ENCODE data around the gene CDH23. TPM values are rescaled to one million over a fixed set of nuclear protein-coding genes. Genes with fewer than 3 reads are reported as not detected.

The CDH23 gene
- total RNA-seq, 1 donor: 0.36 TPM

DNA sequence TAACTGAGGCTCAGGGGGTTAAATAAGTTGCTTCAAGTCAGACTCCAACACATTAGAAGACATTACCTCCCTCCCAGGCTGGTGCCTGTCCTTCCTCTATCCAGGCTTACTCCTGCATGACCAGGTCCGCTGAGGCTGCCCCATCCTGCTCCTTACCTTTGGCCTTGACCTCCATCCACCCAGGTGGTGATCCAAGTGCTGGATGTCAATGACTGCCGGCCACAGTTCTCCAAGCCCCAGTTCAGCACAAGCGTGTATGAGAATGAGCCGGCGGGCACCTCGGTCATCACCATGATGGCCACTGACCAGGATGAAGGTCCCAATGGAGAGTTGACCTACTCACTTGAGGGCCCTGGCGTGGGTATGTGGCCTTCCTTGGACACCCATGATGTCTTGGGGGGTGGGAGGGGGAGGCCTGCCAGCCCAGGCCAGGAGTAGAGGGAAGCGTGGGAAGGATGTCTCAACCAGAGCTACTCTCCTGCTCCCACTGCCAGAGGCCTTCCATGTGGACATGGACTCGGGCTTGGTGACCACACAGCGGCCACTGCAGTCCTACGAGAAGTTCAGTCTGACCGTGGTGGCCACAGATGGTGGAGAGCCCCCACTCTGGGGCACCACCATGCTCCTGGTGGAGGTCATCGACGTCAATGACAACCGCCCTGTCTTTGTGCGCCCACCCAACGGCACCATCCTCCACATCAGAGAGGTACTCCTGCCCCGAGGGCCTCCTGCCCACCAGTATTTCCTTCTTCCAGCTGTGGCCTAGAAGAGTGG lies 406.2 kb downstream of the CDH23 start:
- Histone ChIP-seq H3K27ac (ENCODE audit: low read depth, low read length) (no peak overlapping the region), H3K9me3 (ENCODE audit: low read depth, low read length) (no peaks in the 10 kb centered on the region), H3K4me3 (ENCODE audit: insufficient read depth, low read length) (no peak overlapping the region), H2AFZ (ENCODE audit: low read length) (no peak overlapping the region), H3K4me2 (ENCODE audit: insufficient read depth, low read length) (no peak overlapping the region), H3K36me3 (ENCODE audit: insufficient read depth, low read length) (no peaks in the 10 kb centered on the region), H3K79me2 (ENCODE audit: insufficient read depth, low read length) (no peaks in the 10 kb centered on the region), H4K20me1 (ENCODE audit: insufficient read depth, low read length) (no peaks in the 10 kb centered on the region), H3K4me1 (ENCODE audit: insufficient read depth, low read length) (no peaks in the 10 kb centered on the region), H3K27me3 (ENCODE audit: insufficient read depth, low read length) (peaks cover 17% of the 10 kb centered on the region)
- DNase-seq (ENCODE audit: insufficient read length, low spot score, missing footprints): peak; percentile 15
- TF ChIP-seq, protein P1, sequence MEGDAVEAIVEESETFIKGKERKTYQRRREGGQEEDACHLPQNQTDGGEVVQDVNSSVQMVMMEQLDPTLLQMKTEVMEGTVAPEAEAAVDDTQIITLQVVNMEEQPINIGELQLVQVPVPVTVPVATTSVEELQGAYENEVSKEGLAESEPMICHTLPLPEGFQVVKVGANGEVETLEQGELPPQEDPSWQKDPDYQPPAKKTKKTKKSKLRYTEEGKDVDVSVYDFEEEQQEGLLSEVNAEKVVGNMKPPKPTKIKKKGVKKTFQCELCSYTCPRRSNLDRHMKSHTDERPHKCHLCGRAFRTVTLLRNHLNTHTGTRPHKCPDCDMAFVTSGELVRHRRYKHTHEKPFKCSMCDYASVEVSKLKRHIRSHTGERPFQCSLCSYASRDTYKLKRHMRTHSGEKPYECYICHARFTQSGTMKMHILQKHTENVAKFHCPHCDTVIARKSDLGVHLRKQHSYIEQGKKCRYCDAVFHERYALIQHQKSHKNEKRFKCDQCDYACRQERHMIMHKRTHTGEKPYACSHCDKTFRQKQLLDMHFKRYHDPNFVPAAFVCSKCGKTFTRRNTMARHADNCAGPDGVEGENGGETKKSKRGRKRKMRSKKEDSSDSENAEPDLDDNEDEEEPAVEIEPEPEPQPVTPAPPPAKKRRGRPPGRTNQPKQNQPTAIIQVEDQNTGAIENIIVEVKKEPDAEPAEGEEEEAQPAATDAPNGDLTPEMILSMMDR (IDR thresholded peaks at IDR 0.05; ENCODE audit: extremely low read depth, low read depth, low read length): no peak

DNA sequence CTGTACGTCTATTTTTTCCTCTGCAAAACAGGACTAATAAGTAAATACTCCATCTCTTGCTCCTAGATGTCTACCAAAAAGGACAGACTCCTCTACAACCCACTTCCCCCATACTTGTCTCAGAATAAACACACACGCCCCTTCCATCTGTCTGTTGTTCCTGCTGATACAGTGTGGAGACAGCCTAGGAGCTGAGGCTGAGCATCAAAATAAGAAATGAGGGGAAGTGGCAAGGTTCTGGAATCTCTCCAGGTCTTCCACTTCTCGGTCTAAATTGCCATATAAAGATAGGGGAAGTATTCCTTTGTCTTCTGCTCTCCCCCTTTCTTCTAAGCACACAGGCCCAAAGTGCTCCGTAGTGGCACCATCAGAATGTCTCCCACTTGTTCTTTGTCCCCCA lies 407.4 kb downstream of the CDH23 start:
- TF ChIP-seq, protein P1 (IDR thresholded peaks at IDR 0.05; ENCODE audit: extremely low read depth, low read depth, low read length): no peak
- Histone ChIP-seq H3K27ac (ENCODE audit: low read depth, low read length) (no peak overlapping the region), H2AFZ (ENCODE audit: low read length) (no peak overlapping the region), H3K9me3 (ENCODE audit: low read depth, low read length) (no peaks in the 10 kb centered on the region), H3K27me3 (ENCODE audit: insufficient read depth, low read length) (peaks cover 17% of the 10 kb centered on the region), H3K36me3 (ENCODE audit: insufficient read depth, low read length) (no peaks in the 10 kb centered on the region), H3K79me2 (ENCODE audit: insufficient read depth, low read length) (no peaks in the 10 kb centered on the region), H3K4me1 (ENCODE audit: insufficient read depth, low read length) (no peaks in the 10 kb centered on the region), H4K20me1 (ENCODE audit: insufficient read depth, low read length) (no peaks in the 10 kb centered on the region), H3K4me3 (ENCODE audit: insufficient read depth, low read length) (no peak overlapping the region), H3K4me2 (ENCODE audit: insufficient read depth, low read length) (no peak overlapping the region)
- DNase-seq (ENCODE audit: insufficient read length, low spot score, missing footprints): peak; percentile 26

DNA sequence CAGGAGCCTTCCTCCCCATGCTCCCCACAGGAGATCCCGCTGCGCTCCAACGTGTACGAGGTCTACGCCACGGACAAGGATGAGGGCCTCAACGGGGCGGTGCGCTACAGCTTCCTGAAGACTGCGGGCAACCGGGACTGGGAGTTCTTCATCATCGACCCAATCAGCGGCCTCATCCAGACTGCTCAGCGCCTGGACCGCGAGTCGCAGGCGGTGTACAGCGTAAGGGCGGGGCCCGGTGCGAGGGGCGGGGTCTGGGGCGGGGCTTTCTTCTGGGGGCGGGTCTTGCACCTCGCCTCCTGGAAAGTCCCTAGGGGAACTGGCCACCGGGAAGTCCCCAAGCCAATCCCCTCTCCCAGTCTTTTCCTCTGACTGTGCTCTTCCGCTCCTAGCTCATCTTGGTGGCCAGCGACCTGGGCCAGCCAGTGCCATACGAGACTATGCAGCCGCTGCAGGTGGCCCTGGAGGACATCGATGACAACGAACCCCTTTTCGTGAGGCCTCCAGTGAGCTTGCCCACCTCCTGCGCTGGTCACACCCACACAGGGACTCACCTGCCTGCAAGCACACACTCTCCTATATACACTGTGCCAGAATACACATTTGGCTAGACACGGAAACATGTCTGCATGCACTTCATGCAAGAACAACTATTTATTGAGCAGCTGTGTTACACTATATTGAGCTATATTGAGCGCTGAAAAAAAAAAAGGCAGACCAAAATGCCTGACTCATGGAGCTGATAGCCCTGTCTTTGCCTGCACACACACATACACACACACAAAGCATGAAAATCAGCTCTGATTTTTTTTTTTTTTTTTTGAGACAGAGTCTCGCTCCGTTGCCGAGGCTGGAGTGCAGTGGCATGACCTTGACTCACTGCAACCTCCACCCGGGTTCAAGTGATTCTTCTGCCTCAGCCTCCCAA lies 409.3 kb downstream of the CDH23 start:
- Histone ChIP-seq H3K4me2 (ENCODE audit: insufficient read depth, low read length) (no peak overlapping the region), H4K20me1 (ENCODE audit: insufficient read depth, low read length) (no peaks in the 10 kb centered on the region), H3K9me3 (ENCODE audit: low read depth, low read length) (no peaks in the 10 kb centered on the region), H3K79me2 (ENCODE audit: insufficient read depth, low read length) (no peaks in the 10 kb centered on the region), H3K27me3 (ENCODE audit: insufficient read depth, low read length) (peaks cover 17% of the 10 kb centered on the region), H3K27ac (ENCODE audit: low read depth, low read length) (no peak overlapping the region), H3K4me3 (ENCODE audit: insufficient read depth, low read length) (no peak overlapping the region), H3K4me1 (ENCODE audit: insufficient read depth, low read length) (no peaks in the 10 kb centered on the region), H3K36me3 (ENCODE audit: insufficient read depth, low read length) (no peaks in the 10 kb centered on the region), H2AFZ (ENCODE audit: low read length) (no peak overlapping the region)
- peak; percentile 83 for DNase-seq (ENCODE audit: insufficient read length, low spot score, missing footprints)
- TF ChIP-seq, protein P1 (IDR thresholded peaks at IDR 0.05; ENCODE audit: extremely low read depth, low read depth, low read length): no peak
